ENCODE results near the gene ALOX15. TPM values are rescaled to one million over a fixed set of nuclear protein-coding genes. Genes with fewer than 3 reads are reported as not detected.
A peak's percentile ranks its signal among the peaks of the same experiment; 100 is the strongest.
"Not testable (repeated sequence)": the region's sequence is repeated elsewhere in the genome, so short reads cannot be mapped to it uniquely, and the experiment has no call there.

ALOX15 gene
- total RNA-seq (1 to 10 TPM in 2 of 7 donors, under 1 TPM in 2, not detected in 3; 0.07 to 4.1 (median 1.4) TPM), polyA plus RNA-seq (under 1 TPM; 0.17 to 0.58 TPM)
- long read RNA-seq, donor 1 = 0 reads
- long read RNA-seq, donor 2 = 0 reads
- long read RNA-seq, donor 3 = 0 reads

DNA sequence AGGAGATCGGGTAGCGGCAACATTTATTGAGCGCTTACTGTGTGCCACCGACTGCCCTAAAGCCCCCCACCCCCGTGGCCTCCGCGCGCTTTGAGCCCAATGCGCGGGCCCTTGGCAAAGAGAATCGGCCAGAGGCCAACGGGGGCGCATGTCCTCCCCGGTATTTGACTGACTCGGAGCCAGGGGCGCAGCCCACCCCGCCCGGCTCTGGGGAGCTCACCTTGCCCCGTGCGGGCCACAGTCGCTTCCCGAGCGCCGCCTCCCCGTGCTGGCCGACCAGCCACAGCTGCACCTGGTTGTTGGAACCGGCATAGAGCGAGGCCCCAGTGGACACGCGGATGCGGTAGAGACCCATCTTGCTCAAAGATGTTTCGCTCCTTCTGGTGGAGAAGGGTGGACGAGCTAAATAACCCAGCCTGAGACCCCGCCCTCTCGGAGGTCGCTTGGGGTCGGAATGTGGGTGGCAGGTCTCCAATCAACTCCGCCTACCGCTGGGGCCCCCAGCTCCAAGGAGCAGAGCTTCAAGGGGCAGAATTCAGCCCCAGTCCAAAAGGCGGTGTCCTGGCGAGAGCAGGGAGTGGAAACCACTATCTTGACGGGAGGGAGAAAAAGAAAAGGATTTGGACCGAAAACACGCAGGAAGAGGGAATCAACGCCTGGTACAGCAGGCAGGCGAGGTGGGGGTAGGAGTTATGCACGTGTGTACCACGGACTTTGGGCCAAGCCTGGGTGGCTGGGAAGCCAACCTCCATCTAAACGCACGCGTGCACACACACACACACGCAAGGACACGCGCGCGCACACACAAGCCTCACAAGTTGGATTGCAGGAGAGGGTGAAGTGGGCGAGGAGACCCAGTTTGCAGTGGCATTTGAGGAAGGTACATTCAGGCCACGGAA is at the start of gene ALOX15:
TSS of gene ALOX15 (minus strand) at position 382 of the 899 bp plus-strand sequence. CDS start at position 355, 27 bp downstream.
- no peak within 1 kb of the TSS for H3K27ac ChIP-seq
- no peaks in the 10 kb centered on the region for H3K4me1 ChIP-seq (ENCODE audit: insufficient read depth)
- WGBS, 3 donors = 6 to 12% (median 8%) methylated on average over 58 of the region's 58 CpGs
- H3K36me3 ChIP-seq = no peaks in the 10 kb centered on the region
- TF ChIP-seq CTCF (IDR thresholded peaks at IDR 0.05) = no peak
- TF ChIP-seq EP300 (IDR thresholded peaks at IDR 0.05) = no peak
- no peak for TF ChIP-seq POLR2A (IDR thresholded peaks at IDR 0.05)
- H3K27me3 ChIP-seq = no peaks in the 10 kb centered on the region
- H3K4me3 ChIP-seq = no peak within 1 kb of the TSS
- intact Hi-C loops (cut with DNase I) = no loop called here
- H3K9me3 ChIP-seq = no peaks in the 10 kb centered on the region
- peak in 1 of 5 donors; percentile 32 for DNase-seq

DNA sequence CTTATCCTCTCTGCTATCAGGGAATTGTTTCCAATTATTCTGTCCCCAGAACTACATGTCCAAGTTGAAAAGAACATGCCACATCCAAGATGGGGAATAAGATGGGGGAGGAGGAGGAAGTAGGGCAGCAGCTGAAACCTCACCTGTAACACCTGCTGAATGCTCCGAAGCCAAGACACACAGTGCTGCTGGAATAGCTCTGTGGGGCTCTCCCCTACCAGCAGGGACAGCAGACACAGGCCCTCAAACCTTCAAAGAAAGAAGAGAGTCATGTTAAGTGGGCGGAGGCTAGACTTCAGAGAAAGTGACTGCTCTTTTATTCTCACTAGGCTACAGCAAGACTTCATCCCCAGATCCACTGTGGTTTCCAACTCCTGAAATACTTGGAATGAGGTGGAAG is 49.3 kb upstream of the ALOX15 start:
- WGBS, 3 donors = 91 to 97% (median 95%) methylated on average over 2 of the region's 2 CpGs
- TF ChIP-seq POLR2A (IDR thresholded peaks at IDR 0.05) (no peak), EP300 (IDR thresholded peaks at IDR 0.05) (no peak), CTCF (IDR thresholded peaks at IDR 0.05) (no peak)
- no peak for DNase-seq
- intact Hi-C loops (cut with DNase I) = no loop called here
- Histone ChIP-seq H3K4me3 (no peak overlapping the region), H3K4me1 (ENCODE audit: insufficient read depth) (no peaks in the 10 kb centered on the region), H3K27ac (no peak overlapping the region), H3K36me3 (no peaks in the 10 kb centered on the region), H3K27me3 (no peaks in the 10 kb centered on the region), H3K9me3 (no peaks in the 10 kb centered on the region)

- H3K9me3 ChIP-seq; H3K4me3 ChIP-seq; intact Hi-C loops (cut with DNase I); DNase-seq; H3K27me3 ChIP-seq; H3K36me3 ChIP-seq; H3K27ac ChIP-seq; H3K4me1 ChIP-seq (ENCODE audit: insufficient read depth): not testable (repeated sequence)
- WGBS, 3 donors = 87 to 90% (median 88%) methylated on average over 12 of the region's 12 CpGs
Observed at GRCh38 chr17:4689872-4690271, 48.4 kb upstream of the ALOX15 start.

DNA sequence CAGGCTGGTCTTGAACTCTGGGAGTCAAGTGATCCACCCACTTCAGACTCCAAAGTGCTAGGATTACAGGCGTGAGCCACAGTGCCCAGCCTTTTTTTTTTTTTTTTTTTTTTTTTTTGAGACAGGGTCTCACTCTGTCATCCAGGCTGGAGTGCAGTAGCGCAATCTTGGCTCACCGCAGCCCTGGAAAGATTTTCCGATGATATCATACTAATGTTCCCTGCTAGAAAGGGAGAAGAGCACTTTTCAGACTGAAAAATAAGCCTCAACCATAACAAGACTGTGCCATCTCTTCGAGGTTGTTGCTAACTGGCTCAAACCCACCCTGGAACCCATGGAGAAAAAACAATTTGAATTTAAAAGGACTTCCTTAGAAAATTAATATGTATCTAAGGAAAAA is 42.3 kb upstream of the ALOX15 start:
- DNase-seq; H3K27ac ChIP-seq; H3K27me3 ChIP-seq; H3K36me3 ChIP-seq; H3K4me1 ChIP-seq (ENCODE audit: insufficient read depth); H3K9me3 ChIP-seq; H3K4me3 ChIP-seq; intact Hi-C loops (cut with DNase I): not testable (repeated sequence)
- WGBS, 3 donors = 74 to 97% (median 90%) methylated on average over 5 of the region's 5 CpGs

- no peaks in the 10 kb centered on the region for H3K9me3 ChIP-seq
- WGBS, 3 donors = 83 to 90% (median 87%) methylated on average over 7 of the region's 7 CpGs
- no peak for TF ChIP-seq POLR2A (IDR thresholded peaks at IDR 0.05)
- TF ChIP-seq CTCF (IDR thresholded peaks at IDR 0.05) = no peak
- no peak for TF ChIP-seq EP300 (IDR thresholded peaks at IDR 0.05)
- DNase-seq = no peak
- no peaks in the 10 kb centered on the region for H3K4me1 ChIP-seq (ENCODE audit: insufficient read depth)
- H3K4me3 ChIP-seq = no peak overlapping the region
- no peaks in the 10 kb centered on the region for H3K27me3 ChIP-seq
- H3K27ac ChIP-seq = no peak overlapping the region
- intact Hi-C loops (cut with DNase I) = no loop called here
- H3K36me3 ChIP-seq = no peaks in the 10 kb centered on the region
Observed at GRCh38 chr17:4679658-4680057, 38.2 kb upstream of the ALOX15 start.

Measured in ovary (tissue), 10 donors.